Hepatocyte (in vitro differentiated cells): ENCODE measurements around the gene ABL1. TPM values are rescaled to one million over a fixed set of nuclear protein-coding genes. Genes with fewer than 3 reads are reported as not detected.

Experiments used
- DNase-seq: peaks from one replicate; pipeline ENCODE4 v3.0.0-alpha.2; 2016; ENCODE audit warnings: low spot score
- H2AFZ ChIP-seq: fragments of 200-600 bp; sonication (generic); 2 replicates; pipeline ENCODE4 v1.6.0; 2016; ENCODE audit warnings: antibody characterized with exemption, mild to moderate bottlenecking
- H3K27ac ChIP-seq: fragments of 200-600 bp; sonication (generic); 2 replicates; pipeline ENCODE4 v1.5.1; 2016; ENCODE audit warnings: mild to moderate bottlenecking
- H3K27me3 ChIP-seq: fragments of 200-600 bp; sonication (generic); 2 replicates; pipeline ENCODE4 v1.6.1; 2016
- H3K36me3 ChIP-seq: fragments of 200-600 bp; sonication (generic); replicated peaks from 2 replicates; pipeline ENCODE4 v1.5.1; 2016; ENCODE audit warnings: low read depth; ENCODE audit not compliant: insufficient read depth
- H3K4me1 ChIP-seq: fragments of 200-600 bp; sonication (generic); 2 replicates; pipeline ENCODE4 v1.5.1; 2016; ENCODE audit warnings: mild to moderate bottlenecking, moderate library complexity; ENCODE audit not compliant: insufficient read depth
- H3K4me2 ChIP-seq: fragments of 200-600 bp; sonication (generic); 2 replicates; pipeline ENCODE4 v1.6.0; 2016
- H3K4me3 ChIP-seq: fragments of 200-600 bp; sonication (generic); 2 replicates; pipeline ENCODE4 v1.5.1; 2016; ENCODE audit warnings: mild to moderate bottlenecking
- H3K79me2 ChIP-seq: fragments of 200-600 bp; sonication (generic); 2 replicates; pipeline ENCODE4 v1.6.0; 2017; ENCODE audit warnings: mild to moderate bottlenecking
- H3K9me2 ChIP-seq: fragments of 200-600 bp; sonication (generic); replicated peaks from 2 replicates; pipeline ENCODE4 v1.6.0; 2017; ENCODE audit warnings: mild to moderate bottlenecking; ENCODE audit not compliant: insufficient read depth
- H3K9me3 ChIP-seq: fragments of 200-600 bp; sonication (generic); 2 replicates; pipeline ENCODE4 v1.5.1; 2016; ENCODE audit warnings: low read depth, mild to moderate bottlenecking
- H4K20me1 ChIP-seq: fragments of 200-600 bp; sonication (generic); 2 replicates; pipeline ENCODE4 v1.6.0; 2016; ENCODE audit warnings: mild to moderate bottlenecking; ENCODE audit not compliant: insufficient read depth, poor library complexity, severe bottlenecking
- EZH2 ChIP-seq: fragments of 200-600 bp; sonication (generic); IDR thresholded peaks from 2 replicates; pipeline ENCODE4 v1.6.1; 2016; ENCODE audit warnings: antibody characterized with exemption, mild to moderate bottlenecking, borderline replicate concordance
- EZH2phosphoT487 ChIP-seq: fragments of 200-600 bp; sonication (generic); IDR thresholded peaks from one replicate; pipeline ENCODE4 v1.6.1; 2018; ENCODE audit warnings: antibody characterized with exemption, mild to moderate bottlenecking, low read depth, moderate library complexity; ENCODE audit not compliant: unreplicated experiment, severe bottlenecking
- WGBS: methylation state at CpG from one replicate; pipeline ENCODE4 v1.1.6; 2016; ENCODE audit warnings: low lambda C conversion rate; ENCODE audit errors: missing lambda C conversion rate; 5-methylcytosine and 5-hydroxymethylcytosine counted together
- polyA plus RNA-seq: library from polyadenylated mRNA; unstranded; fragments of >200 nt; fragmentation: Nextera tagmentation; extraction: Ambion mirVana; gene quantifications from 2 replicates; pipeline ENCODE4 v1.2.1, GENCODE V29; 2016
- total RNA-seq: library from RNA; depleted of rRNA; stranded (reverse); fragments of >200 nt; gene quantifications from 2 replicates; pipeline ENCODE4 v1.2.3, GENCODE V29; 2014
- TF ChIP-seq, protein P1 (sequence below): fragments of 200-600 bp; sonication (generic); IDR thresholded peaks from 2 replicates; pipeline ENCODE4 v1.5.1; 2016; ENCODE audit warnings: antibody characterized with exemption, mild to moderate bottlenecking; ENCODE audit not compliant: poor library complexity

The ABL1 gene
- total and polyA plus RNA-seq, 2 experiments from 2014 or later = 43.2 to 46.6 TPM

DNA sequence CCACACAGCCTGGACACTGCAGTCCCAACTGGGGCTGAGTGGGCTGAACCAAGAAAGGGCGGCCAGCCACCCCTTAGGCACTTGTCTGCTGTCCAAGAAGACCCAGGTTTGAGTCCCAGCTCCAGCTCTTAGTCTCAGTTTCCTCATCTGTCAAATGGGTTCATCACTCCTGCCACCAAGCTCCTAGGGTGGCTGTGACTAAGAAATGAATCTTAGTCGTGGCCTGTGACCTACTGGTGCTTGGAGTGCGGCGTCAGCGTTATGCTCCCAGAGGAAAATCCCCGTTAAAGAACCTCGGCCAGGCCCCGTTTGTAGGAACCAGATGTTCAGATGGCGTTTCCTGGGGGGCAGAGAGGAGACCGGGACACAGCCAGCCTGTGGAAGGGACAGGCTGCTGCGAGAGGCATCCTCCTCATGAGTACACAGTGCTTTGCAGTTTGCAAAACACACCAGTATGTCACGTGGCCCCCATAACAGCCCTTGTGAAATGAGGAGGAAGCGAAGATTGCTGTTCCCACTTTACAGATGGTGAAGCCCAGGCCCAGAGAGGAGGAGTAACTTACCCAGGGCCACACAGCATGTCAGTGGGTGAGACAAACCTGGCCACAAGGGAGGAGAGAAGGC is 100.7 kb downstream of the ABL1 start:
- no peaks in the 10 kb centered on the region for H3K36me3 ChIP-seq
- H3K9me3 ChIP-seq = no peaks in the 10 kb centered on the region
- TF ChIP-seq, protein P1, sequence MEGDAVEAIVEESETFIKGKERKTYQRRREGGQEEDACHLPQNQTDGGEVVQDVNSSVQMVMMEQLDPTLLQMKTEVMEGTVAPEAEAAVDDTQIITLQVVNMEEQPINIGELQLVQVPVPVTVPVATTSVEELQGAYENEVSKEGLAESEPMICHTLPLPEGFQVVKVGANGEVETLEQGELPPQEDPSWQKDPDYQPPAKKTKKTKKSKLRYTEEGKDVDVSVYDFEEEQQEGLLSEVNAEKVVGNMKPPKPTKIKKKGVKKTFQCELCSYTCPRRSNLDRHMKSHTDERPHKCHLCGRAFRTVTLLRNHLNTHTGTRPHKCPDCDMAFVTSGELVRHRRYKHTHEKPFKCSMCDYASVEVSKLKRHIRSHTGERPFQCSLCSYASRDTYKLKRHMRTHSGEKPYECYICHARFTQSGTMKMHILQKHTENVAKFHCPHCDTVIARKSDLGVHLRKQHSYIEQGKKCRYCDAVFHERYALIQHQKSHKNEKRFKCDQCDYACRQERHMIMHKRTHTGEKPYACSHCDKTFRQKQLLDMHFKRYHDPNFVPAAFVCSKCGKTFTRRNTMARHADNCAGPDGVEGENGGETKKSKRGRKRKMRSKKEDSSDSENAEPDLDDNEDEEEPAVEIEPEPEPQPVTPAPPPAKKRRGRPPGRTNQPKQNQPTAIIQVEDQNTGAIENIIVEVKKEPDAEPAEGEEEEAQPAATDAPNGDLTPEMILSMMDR = no peak
- no peak for TF ChIP-seq EZH2phosphoT487
- TF ChIP-seq EZH2 = no peak
- H3K9me2 ChIP-seq = no peaks in the 10 kb centered on the region
- H3K4me2 ChIP-seq = no peak overlapping the region
- no peak overlapping the region for H3K27ac ChIP-seq
- WGBS = 89% methylated on average over 13 of the region's 13 CpGs
- no peaks in the 10 kb centered on the region for H3K79me2 ChIP-seq
- H2AFZ ChIP-seq = no peak overlapping the region
- peaks cover 21% of the 10 kb centered on the region for H3K4me1 ChIP-seq
- H4K20me1 ChIP-seq = no peaks in the 10 kb centered on the region
- no peak for DNase-seq
- peaks cover 58% of the 10 kb centered on the region for H3K27me3 ChIP-seq
- no peak overlapping the region for H3K4me3 ChIP-seq

DNA sequence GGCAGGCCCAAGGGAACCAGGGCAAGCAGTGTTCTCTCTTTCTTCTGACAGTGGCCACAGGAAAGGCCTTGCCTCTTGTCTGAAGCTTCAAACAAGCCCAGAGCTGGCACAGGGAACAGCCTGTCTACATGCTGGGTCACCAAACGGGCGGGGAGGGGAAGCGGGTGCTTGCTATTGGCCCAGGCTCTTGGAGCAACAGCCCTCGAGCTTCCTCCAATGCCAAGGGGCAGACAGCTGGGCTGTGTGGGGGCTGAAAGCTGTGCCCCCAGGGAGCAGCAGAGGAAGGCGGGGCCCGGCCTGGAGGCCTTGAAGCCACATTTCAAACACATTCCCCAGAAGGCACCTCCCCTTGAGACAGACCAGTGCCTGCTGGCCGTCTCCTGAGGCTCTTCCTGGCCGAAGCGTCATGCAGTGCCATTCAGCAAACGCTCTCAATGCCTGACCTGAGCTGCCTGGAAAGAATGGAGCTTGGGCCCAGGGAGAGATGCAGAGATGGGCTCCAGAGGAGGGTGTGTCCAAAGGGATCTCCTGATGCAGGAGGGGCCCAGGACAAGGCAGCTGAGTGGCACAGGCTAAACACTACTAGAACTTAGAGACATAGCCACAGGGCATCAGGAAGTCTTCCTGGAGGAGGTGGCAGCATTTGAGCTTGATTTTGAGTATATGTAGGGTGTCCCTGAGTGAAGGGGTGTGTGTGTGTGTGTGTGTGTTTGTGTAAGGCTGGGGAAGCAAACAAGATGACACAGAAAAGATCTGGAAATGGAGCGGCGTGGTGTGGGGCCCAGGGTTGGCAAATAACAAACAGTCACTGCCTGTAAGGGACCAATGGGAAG is 101.4 kb downstream of the ABL1 start:
- no peaks in the 10 kb centered on the region for H3K79me2 ChIP-seq
- no peak overlapping the region for H3K4me2 ChIP-seq
- DNase-seq = peak; percentile 53
- no peak overlapping the region for H3K27ac ChIP-seq
- no peaks in the 10 kb centered on the region for H3K9me2 ChIP-seq
- no peak for TF ChIP-seq EZH2phosphoT487
- TF ChIP-seq, protein P1 = no peak
- no peak for TF ChIP-seq EZH2
- no peak overlapping the region for H3K4me3 ChIP-seq
- peaks cover 19% of the 10 kb centered on the region for H3K4me1 ChIP-seq
- no peaks in the 10 kb centered on the region for H3K36me3 ChIP-seq
- peaks cover 65% of the 10 kb centered on the region for H3K27me3 ChIP-seq
- 64% methylated on average over 12 of the region's 12 CpGs for WGBS
- H2AFZ ChIP-seq = no peak overlapping the region
- no peaks in the 10 kb centered on the region for H3K9me3 ChIP-seq
- H4K20me1 ChIP-seq = no peaks in the 10 kb centered on the region

Other genes with a start within 250 kb of the ABL1 start
- not detected in 2 replicates for gene PRDM12, start 170.7 kb upstream of the ABL1 start, total RNA-seq
- gene PRDM12, start 170.7 kb upstream of the ABL1 start, polyA plus RNA-seq = not detected in 2 replicates
- 19.5 and 24.3 TPM in 2 replicates for gene EXOSC2, start 141.5 kb upstream of the ABL1 start, total RNA-seq
- 10.7 and 13.0 TPM in 2 replicates for gene EXOSC2, start 141.5 kb upstream of the ABL1 start, polyA plus RNA-seq
- gene QRFP, start 61.6 kb downstream of the ABL1 start, total RNA-seq = not detected in 2 replicates
- 0.21 and 0.74 TPM in 2 replicates for gene QRFP, start 61.6 kb downstream of the ABL1 start, polyA plus RNA-seq
- gene FIBCD1, start 104.0 kb downstream of the ABL1 start, total RNA-seq = 0.33 TPM in 1 of 2 replicates, not detected in the other
- 0.73 TPM in 1 of 2 replicates, not detected in the other for gene FIBCD1, start 104.0 kb downstream of the ABL1 start, polyA plus RNA-seq
- gene LAMC3, start 173.9 kb downstream of the ABL1 start, total RNA-seq = 12.4 and 29.5 TPM in 2 replicates
- gene LAMC3, start 173.9 kb downstream of the ABL1 start, polyA plus RNA-seq = 43.4 and 49.9 TPM in 2 replicates